Dermis blood vessel endothelial cell (primary cell): ENCODE measurements around the gene MMD2. TPM values are rescaled to one million over a fixed set of nuclear protein-coding genes. Genes with fewer than 3 reads are reported as not detected.

Source experiments
- DNase-seq: peaks from one replicate; pipeline ENCODE4 v3.0.0; 2010
- total RNA-seq: library from RNA; depleted of rRNA; stranded (reverse); fragments of >200 nt; gene quantifications from 2 replicates; pipeline ENCODE4 v1.2.3, GENCODE V29; 2014

The MMD2 gene
- total RNA-seq, 1 donor from 2014 or later: not detected

DNA sequence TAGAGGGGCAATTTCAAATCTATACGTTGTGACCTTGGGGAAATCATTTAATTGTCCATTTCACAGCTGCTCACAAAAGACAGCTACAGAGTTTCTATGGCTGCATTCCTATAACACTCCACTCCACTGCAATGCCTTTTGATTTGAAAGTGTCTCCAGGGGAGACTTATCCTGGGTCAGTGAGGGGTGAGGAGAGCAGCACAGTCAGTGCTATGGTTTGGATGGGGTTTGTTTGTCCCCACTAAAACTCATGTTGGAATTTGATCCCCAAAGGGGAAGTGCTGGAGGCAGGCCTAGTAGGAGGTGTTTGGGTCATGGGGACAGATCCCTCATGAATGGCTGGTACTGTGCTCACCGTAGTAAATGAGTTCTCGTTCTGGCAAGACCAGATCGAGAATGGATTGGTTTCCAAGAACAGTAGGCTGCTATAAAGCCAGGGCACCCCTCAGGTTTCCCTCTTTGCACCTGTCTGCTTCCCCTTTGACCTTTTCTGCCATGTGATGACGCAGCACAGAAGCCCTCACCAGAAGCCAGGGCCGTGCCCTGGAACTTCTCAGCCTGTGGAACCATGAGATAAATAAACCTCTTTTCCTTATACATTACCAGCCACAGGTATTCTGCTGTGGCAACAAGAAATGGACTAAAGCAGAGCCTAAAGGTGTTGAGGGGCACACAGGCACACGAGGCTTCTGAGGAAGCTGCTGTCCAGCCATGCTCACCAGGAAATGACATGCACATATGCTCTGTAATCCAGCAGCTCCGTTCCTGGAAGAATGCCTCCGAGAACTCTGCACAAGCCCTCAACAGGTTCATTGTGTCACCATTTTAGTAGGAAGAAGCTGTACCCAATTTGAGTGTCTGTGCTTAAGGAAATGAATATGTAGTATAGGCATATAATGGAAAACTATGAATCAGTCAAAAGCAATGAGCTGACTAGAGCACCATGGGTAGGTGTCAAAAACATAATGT lies 92.2 kb downstream of the MMD2 start:
- DNase-seq: no peak

DNA sequence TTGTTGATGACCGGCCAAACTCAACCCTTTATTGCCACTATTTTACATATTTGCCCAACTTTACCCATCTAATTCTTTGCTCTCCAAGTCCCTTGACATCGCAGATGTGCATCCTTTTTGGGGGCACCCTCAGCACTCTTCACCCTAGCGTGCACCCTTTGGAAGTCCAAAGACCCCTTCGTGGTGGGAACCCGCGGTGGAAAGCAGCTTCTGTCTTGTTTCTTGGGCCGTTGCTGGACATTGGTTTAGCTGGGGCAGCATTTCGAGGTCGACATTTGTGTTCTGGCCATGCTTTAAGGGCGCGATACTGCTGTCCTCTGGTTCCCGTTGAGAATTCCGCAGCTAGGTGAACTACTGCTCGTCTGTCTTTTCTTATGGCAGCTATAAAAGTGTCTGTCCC lies 96.8 kb downstream of the MMD2 start:
- DNase-seq: no peak

DNA sequence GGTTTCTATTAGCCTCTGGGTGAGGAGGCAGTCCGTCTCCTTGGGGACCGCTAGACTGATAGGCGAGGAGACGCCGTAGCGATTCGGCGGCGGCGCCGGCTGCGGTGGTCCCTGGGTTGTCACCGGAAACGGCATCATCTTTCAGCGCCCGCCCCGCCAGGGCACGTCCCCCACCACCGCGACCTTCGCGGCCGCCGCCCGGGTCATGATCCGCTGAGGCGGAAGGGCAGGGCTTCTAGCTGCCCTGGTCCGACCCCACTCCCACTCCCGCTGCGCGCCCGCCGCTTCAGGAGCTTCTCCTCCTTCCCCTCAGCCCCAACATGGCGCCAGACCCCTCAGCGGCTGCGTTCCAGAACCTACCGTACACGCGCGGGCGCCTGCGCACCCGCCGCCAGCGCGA lies 97.3 kb downstream of the MMD2 start, which contains the start of gene PAPOLB:
Gene PAPOLB (minus strand): TSS at position 358 of the 400 bp plus-strand sequence. CDS start 220 bp downstream, at position 138.
- DNase-seq: no peak

DNA sequence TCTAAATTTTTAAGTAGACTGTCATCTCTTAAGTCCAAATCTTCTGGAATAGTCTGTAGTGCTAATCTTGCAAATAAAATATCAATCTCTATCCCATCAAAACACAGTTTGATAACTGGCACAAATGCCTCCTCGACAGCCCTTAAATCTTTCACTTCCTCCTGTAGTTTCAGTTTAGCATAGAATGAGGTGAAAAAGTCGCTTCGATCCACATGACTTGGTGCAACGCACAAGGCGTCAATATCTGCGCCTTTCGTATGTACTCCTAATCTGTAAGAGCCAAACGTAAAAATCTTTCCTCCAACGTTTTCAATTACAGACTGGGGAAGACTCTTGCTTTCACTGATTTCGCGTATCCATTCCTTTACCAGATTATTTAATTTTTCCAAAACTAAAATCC lies 97.8 kb downstream of the MMD2 start:
- DNase-seq: no peak

DNA sequence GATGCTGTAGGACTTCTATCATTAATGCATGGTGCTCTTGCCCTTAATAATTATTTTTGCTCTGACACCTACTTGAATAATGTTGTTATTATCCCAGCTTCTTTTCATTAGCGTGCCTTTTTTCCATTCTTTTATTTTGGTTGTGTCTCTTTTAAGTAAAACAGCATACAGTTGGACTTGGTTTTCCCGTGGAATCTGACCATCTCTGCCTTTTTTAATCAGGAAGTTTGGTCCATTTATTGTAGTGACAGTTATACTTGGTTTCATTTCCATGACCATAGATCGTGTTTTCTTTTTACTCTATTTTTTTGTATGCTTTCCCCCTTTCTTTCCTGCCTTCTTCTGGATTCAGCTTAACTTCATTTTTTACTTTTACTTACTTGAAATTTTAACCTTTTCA lies 101.8 kb downstream of the MMD2 start:
- DNase-seq: no peak

DNA sequence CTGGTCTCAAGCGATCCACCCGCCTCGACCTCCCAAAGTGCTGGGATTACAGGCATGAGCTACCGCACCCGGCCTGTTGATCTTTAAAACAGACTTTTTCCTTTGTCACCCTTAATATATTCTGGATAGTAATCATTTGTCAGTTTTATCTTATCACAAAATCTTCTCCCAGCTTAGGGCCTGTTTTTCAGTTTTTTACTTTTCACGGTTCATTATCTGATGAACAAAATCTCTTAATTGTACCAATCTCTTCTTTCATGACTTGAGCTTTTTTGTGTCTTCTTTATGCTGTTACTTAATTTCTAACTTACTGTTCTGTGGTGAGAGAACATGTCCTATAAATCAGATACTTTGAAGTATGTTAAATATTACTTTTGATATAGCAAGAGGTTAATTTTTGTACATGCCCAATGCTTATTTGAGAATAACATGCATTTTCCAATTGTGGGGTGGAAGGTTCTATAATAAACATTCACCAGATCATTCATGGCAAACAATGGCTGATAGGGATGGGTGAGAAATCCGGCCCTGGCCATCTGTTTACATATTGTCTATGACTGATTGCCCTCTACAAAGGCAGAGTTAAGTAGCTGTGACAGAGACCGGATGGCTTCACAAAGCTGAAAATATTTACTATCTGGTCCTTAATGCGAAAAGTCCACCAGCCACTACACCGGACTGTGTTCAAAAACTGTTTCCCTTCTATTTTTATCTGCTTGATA lies 102.5 kb downstream of the MMD2 start:
- no peak for DNase-seq

Other genes starting within 250 kb of the MMD2 start
- gene AP5Z1, start 183.6 kb downstream of the MMD2 start, total RNA-seq: 28.3 and 32.3 TPM in 2 replicates
- 0.23 and 0.34 TPM in 2 replicates for gene PAPOLB, start 97.2 kb downstream of the MMD2 start, total RNA-seq
- gene RADIL, start 75.5 kb downstream of the MMD2 start, total RNA-seq: 3.9 and 4.1 TPM in 2 replicates
- gene RBAK, start 86.7 kb upstream of the MMD2 start, total RNA-seq: 8.7 and 10.1 TPM in 2 replicates
- 76.2 and 85.8 TPM in 2 replicates for gene WIPI2, start 231.0 kb upstream of the MMD2 start, total RNA-seq